Kidney tubule cell (primary cell): ENCODE results near the gene PLCL1.
"Not testable (repeated sequence)": the region's sequence is repeated elsewhere in the genome, so short reads cannot be mapped to it uniquely, and the experiment has no call there.

ENCODE experiments used
- DNase-seq: peaks from one replicate; pipeline ENCODE4 v3.0.0-alpha.2; 2018; ENCODE audit warnings: low spot score

Gene PLCL1

DNA sequence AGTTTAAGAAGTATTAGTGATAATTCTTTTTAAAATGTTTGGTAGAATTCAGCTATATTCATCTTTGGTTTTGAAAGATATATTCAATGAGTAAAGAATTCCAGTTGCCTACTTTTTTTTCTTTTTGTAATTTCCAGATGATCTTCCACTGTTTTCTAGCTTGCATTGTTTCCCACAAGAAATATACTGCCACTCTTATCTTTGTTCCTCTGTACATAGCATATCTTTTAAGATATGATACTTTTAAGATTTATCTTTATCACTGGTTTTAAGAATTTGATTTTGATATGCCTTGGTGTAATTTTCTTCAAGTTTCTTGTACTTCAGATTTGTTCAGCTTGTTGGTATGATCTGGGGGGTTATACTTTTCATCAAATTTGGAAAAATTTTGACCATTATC, 374.4 kb downstream of the PLCL1 start:
- no peak for DNase-seq

DNA sequence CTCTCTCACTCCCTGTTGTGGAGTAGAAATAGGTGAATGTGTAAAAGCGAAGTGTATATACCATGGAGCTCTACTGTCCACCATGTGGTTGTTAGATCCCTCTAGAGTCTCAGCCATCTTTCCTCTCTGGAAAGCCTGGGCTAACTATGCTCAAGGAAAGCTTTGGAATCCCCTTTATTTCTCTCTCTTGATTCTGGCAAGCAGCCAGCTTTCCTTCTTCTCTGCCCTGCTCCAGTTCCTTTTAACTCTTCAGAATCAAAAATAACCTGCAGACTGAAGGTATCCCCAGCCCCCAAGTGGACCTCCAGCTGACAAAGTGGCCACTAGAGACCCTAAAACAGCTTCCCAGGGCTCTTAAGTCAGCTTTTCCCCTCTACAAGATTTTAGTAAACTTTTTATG, 381.9 kb downstream of the PLCL1 start:
- no peak for DNase-seq

DNA sequence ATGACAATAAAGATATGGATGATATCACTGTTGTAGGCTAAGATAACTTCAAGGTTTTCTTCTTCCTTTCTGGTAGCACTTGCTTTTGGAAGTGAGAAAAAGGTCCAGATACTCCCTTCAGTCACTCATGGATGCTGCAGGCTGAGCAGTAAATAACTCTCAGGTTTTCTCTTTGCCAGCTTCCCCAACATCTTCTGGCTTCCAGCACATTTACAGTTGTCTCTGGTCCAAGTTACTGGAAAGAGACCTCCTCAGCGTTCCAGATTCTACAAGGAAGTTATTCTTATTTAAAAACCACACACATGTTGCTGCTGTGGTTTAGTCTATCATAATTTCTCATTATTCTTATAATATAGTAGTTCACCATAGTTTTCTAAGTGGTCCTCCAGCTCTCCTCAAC, 383.4 kb downstream of the PLCL1 start:
- DNase-seq, result no peak

DNA sequence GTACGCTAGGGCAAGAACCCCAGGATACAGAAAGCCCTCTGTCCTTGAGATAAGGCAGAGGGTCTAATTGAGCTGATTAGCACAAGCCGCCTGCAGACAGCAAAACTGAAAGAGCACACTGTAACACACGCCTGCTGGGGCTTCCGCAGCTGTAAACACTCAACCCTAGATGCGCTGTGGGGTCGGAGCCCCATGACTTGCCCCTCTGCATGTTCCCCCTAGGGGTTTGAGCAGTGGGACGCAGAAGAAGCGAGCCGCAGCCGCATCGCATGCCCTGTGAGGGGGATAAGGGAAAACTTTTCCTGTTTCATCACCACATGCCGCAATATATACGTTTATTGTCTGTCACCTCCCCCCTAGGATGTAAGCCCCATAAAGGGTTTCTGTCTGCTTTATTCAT, 384.6 kb downstream of the PLCL1 start:
- no peak for DNase-seq

DNA sequence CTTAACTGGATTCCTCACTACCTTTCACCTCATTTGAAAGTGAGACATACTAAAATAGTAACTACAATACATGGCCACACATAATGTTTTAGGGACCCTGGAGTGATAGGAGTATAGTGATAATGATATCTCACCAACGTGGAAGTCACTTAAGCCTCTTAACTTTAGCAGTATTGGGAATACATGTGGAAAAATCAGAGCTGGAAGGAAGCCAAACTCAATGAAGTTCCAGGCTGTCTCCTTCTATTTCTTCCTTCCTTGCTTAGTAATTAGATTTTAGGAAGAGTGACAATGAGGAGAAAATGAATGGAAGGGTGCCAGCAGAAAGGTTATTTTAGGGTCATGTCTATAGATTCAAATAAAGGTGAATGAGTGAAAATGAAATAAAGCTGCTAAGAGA, 387.3 kb downstream of the PLCL1 start:
- no peak for DNase-seq

DNA sequence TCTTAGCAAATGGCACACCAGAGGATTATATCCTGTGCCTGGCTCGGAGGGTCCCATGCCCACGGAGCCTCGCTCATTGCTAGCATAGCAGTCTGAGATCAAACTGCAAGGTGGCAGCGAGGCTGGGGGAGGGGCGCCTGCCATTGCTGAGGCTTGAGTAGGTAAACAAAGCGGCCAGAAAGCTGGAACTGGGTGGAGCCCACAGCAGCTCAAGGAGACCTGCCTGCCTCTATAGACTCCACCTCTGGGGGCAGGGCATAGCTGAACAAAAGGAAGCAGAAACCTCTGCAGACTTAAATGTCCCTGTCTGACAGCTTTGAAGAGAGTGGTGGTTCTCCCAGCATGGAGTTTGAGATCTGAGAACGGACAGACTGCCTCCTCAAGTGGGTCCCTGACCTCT, 392.2 kb downstream of the PLCL1 start:
- DNase-seq, result not testable (repeated sequence)
